IPS-15b (cell line): ENCODE results near the gene DHRS4.
A peak's percentile ranks its signal among the peaks of the same experiment; 100 is the strongest.
"Not testable (repeated sequence)": the region's sequence is repeated elsewhere in the genome, so short reads cannot be mapped to it uniquely, and the experiment has no call there.

Experiments used
- H3K27me3 ChIP-seq: one replicate; pipeline ENCODE4 v1.6.1; 2013; ENCODE audit warnings: low read length; ENCODE audit not compliant: control insufficient read depth, insufficient read depth
- H3K36me3 ChIP-seq: one replicate; pipeline ENCODE4 v1.6.1; 2013; ENCODE audit warnings: low read length; ENCODE audit not compliant: control insufficient read depth, insufficient read depth
- H3K4me1 ChIP-seq: one replicate; pipeline ENCODE4 v1.6.1; 2013; ENCODE audit warnings: mild to moderate bottlenecking, low read length; ENCODE audit not compliant: control insufficient read depth, insufficient read depth
- H3K4me3 ChIP-seq: one replicate; pipeline ENCODE4 v1.5.1; 2013; ENCODE audit warnings: low read depth, low read length
- H3K9ac ChIP-seq: one replicate; pipeline ENCODE4 v1.6.1; 2013; ENCODE audit warnings: low read depth, mild to moderate bottlenecking, low read length
- H3K9me3 ChIP-seq: one replicate; pipeline ENCODE4 v1.6.1; 2013; ENCODE audit warnings: mild to moderate bottlenecking, low read length; ENCODE audit not compliant: control insufficient read depth, insufficient read depth

Gene DHRS4

GRCh38 chr14:23969130-23969480 is 15.5 kb downstream of the DHRS4 start:
- not testable (repeated sequence) for H3K4me3 ChIP-seq, H3K36me3 ChIP-seq, H3K4me1 ChIP-seq, H3K9ac ChIP-seq, H3K27me3 ChIP-seq, H3K9me3 ChIP-seq

GRCh38 chr14:23969481-23970282 is 16.1 kb downstream of the DHRS4 start:
- H3K9me3 ChIP-seq, H3K9ac ChIP-seq, H3K4me1 ChIP-seq, H3K36me3 ChIP-seq, H3K27me3 ChIP-seq: not testable (repeated sequence)
- H3K4me3 ChIP-seq: peak overlapping the region; percentile 32

DNA sequence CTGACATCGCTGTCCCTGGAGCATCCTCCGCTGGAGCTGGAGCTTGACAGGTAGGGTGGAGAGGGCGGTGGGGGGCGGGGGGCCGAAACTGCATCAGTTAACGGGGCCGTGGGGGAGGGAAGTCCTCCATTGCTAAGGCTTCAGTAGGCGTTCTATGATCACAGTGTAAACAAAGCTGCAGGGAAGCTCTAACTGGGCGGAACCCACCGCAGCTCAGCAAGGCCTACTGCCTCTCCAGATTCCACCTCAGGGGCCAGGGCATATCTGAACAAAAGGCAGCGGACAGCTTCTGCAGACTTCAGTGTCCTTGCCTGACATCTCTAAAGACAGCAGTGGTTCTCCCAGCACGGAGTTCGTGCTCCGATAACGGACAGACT is 16.7 kb downstream of the DHRS4 start:
- not testable (repeated sequence) for H3K27me3 ChIP-seq, H3K9ac ChIP-seq, H3K4me3 ChIP-seq, H3K36me3 ChIP-seq, H3K9me3 ChIP-seq, H3K4me1 ChIP-seq

DNA sequence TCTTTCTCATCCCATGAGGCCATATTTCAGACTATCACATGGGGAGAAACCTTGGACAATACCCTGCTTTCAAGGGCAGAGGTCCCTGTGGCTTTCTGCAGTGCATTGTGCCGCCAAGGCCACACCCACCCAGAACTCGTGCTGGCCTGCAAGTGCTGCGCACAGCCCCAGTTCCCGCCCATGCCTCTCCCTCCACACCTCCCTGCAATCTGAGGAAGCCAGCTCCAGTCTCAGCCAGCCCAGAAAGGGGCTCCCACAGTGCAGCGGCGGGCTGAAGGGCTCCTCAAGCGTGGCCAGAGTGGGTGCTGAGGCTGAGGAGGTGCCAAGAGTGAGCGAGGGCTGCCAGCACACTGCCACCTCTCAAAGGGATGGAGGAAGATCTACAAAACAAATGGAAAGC is 19.6 kb downstream of the DHRS4 start:
- not testable (repeated sequence) for H3K9ac ChIP-seq, H3K4me3 ChIP-seq, H3K27me3 ChIP-seq, H3K9me3 ChIP-seq, H3K36me3 ChIP-seq, H3K4me1 ChIP-seq

GRCh38 chr14:23974041-23974440 is 20.5 kb downstream of the DHRS4 start:
- not testable (repeated sequence) for H3K36me3 ChIP-seq, H3K9me3 ChIP-seq, H3K27me3 ChIP-seq, H3K9ac ChIP-seq, H3K4me1 ChIP-seq, H3K4me3 ChIP-seq

- H3K27me3 ChIP-seq: not testable (repeated sequence)
Measured at GRCh38 chr14:23977208-23977607, 23.6 kb downstream of the DHRS4 start.

DNA sequence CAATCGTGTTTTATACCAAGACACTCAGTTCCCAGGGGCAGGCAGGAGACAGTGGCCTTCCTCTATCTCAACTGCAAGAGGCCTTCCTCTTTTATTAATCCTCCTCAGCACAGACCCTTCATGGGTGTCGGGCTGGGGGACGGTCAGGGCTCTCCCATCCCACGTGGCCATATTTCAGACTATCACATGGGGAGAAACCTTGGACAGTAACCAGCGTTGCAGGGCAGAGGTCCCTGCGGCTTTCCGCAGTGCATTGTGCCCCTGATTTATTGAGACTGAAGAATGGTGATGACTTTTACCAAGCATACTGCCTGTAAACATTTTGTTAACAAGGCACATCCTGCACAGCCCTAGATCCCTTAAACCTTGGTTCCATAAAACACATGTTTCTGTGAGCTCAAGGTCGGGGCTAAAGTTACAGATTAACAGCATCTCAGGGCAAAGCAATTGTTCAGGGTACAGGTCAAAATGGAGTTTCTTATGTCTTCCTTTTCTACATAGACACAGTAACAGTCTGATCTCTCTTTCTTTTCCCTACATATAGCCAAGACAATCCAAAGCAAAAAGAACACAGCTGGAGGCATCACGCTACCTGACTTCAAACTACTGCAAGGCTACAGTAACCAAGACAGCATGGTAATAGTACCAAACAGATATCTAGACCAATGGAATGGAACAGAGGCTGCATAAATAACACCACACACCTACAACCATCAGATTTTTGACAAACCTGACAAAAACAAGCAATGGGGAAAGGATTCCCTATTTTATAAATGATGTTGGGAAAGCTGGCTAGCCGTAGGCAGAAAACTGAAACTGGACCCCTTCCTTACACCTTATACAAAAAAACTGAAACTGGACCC is 28.6 kb downstream of the DHRS4 start:
- not testable (repeated sequence) for H3K4me3 ChIP-seq, H3K36me3 ChIP-seq, H3K9me3 ChIP-seq, H3K4me1 ChIP-seq, H3K27me3 ChIP-seq, H3K9ac ChIP-seq

More at GRCh38 chr14:23977208-23977607, 23.6 kb downstream of the DHRS4 start:
- H3K36me3 ChIP-seq, H3K9me3 ChIP-seq, H3K4me3 ChIP-seq, H3K9ac ChIP-seq, H3K4me1 ChIP-seq: not testable (repeated sequence)

- Histone ChIP-seq H3K27me3 (no peaks in the 10 kb centered on the region), H3K36me3 (no peaks in the 10 kb centered on the region), H3K4me1 (no peaks in the 10 kb centered on the region), H3K4me3 (no peak overlapping the region), H3K9me3 (no peaks in the 10 kb centered on the region), H3K9ac (no peak overlapping the region)
Measured at GRCh38 chr14:23984891-23985602, 31.5 kb downstream of the DHRS4 start.

- peak overlapping the region; percentile 43 for H3K4me3 ChIP-seq
- not testable (repeated sequence) for H3K9ac ChIP-seq, H3K36me3 ChIP-seq, H3K9me3 ChIP-seq, H3K27me3 ChIP-seq, H3K4me1 ChIP-seq
Measured at GRCh38 chr14:23988223-23988606, 34.6 kb downstream of the DHRS4 start.

DNA sequence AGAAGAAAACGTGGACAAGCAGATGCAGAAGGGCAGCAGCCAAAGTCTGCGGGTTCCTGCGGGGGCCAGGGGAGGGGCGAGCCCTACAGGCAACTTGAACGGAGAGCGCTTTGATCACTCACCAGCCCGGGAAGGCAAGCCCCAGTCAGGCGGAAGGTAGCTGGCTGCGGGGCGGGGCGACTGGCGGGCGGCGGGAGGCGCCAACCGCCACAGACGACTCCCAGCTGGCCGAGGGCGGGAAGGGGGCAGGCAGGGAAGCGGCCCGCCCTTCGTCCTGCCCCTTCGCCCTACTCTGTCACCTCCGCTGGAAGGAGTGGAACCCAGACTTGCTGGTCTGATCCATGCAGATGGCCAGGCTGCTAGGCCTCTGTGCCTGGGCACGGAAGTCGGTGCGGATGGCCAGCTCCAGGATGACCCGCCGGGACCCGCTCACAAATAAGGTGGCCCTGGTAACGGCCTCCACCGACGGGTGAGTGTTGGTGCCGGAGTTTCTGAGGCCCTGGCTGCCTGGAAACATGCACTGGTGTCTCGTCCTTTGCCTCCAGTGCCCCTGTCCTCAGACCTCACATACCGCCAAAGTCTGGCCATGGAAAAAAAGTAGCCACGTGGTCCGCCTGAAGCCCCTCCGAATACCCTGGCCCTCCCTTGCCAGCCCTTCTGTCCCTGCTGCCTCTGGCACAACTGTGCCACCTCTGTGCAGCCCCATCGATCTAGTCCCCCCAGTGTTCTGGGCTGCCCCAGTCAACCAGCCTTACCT is 35.2 kb downstream of the DHRS4 start, which contains the start of gene DHRS4L2:
DHRS4L2 (plus strand) TSS at position 323 of the 757 bp plus-strand sequence; CDS start at position 342, 19 bp downstream.
- not testable (repeated sequence) for H3K27me3 ChIP-seq, H3K36me3 ChIP-seq, H3K4me1 ChIP-seq, H3K9ac ChIP-seq, H3K9me3 ChIP-seq
- peak within 1 kb of the TSS; percentile 43 for H3K4me3 ChIP-seq

DNA sequence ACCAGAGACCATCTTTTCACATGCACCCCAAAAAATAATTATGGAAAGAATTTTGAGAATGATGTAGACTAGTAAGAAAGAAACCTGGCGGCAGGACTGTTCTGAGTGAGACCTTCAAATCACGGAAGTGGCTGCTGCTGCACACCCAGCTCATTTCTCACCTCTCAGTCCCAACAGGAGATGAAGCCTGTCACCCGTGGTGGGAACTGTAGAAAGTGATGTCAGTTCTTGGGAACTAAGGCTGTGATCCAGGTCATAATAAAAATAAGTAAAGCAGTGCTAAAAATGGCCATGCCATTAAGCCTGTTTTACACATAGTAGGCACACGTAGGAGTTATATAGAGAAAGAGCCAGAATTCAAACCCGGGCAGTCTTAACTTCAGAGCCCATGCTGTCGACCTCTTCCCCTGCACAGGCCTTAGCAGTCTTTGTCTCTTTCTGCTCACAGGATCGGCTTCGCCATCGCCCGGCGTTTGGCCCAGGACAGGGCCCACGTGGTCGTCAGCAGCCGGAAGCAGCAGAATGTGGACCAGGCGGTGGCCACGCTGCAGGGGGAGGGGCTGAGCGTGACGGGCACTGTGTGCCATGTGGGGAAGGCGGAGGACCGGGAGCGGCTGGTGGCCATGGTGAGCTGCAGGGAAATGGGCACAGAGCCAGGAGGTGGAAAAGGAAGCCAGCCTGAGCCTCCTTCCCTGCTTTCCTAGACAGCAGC is 36.3 kb downstream of the DHRS4 start:
- not testable (repeated sequence) for H3K36me3 ChIP-seq, H3K4me3 ChIP-seq, H3K27me3 ChIP-seq, H3K9me3 ChIP-seq, H3K4me1 ChIP-seq, H3K9ac ChIP-seq
